Neuronal stem cell (in vitro differentiated cells): ENCODE data around the gene ALCAM.
"Not testable (repeated sequence)": the region's sequence is repeated elsewhere in the genome, so short reads cannot be mapped to it uniquely, and the experiment has no call there.

ENCODE experiments used
- DNase-seq: peaks from one replicate; pipeline ENCODE4 v3.0.0-alpha.2; 2013; ENCODE audit warnings: low spot score
- H2AFZ ChIP-seq: one replicate; pipeline ENCODE4 v1.6.1; 2013; ENCODE audit warnings: mild to moderate bottlenecking, low read length, inconsistent platforms
- H2AK5ac ChIP-seq: 2 replicates; pipeline ENCODE4 v1.6.1; 2013; ENCODE audit warnings: low read depth, mild to moderate bottlenecking, inconsistent platforms, low read length, moderate library complexity, mixed read lengths
- H2BK120ac ChIP-seq: 2 replicates; pipeline ENCODE4 v1.6.1; 2013; ENCODE audit warnings: low read depth, mild to moderate bottlenecking, inconsistent platforms, low read length, moderate library complexity, mixed read lengths
- H2BK12ac ChIP-seq: one replicate; pipeline ENCODE4 v1.6.1; 2013; ENCODE audit warnings: low read length, inconsistent platforms
- H2BK15ac ChIP-seq: 2 replicates; pipeline ENCODE4 v1.6.1; 2013; ENCODE audit warnings: mild to moderate bottlenecking, low read length, inconsistent platforms, mixed read lengths
- H2BK5ac ChIP-seq: one replicate; pipeline ENCODE4 v1.6.1; 2013; ENCODE audit warnings: inconsistent platforms, mild to moderate bottlenecking, low read length, moderate library complexity
- H3K14ac ChIP-seq: one replicate; pipeline ENCODE4 v1.6.1; 2013; ENCODE audit warnings: low read length, inconsistent platforms
- H3K18ac ChIP-seq: 2 replicates; pipeline ENCODE4 v1.6.1; 2013; ENCODE audit warnings: low read length, inconsistent platforms
- H3K23ac ChIP-seq: 2 replicates; pipeline ENCODE4 v1.6.1; 2013; ENCODE audit warnings: low read depth, mild to moderate bottlenecking, mixed read lengths, low read length, inconsistent platforms; ENCODE audit not compliant: poor library complexity
- H3K27ac ChIP-seq: replicated peaks from 3 replicates; pipeline ENCODE4 v1.5.1; 2013; ENCODE audit warnings: low read length, inconsistent platforms
- H3K27me3 ChIP-seq, 3 experiments: 2 replicates each; pipeline ENCODE4 v1.6.1; 2013; ENCODE audit warnings: low read length in 3 of 3, mild to moderate bottlenecking in 2 of 3, inconsistent platforms in 1 of 3, low read depth in 1 of 3, mixed read lengths in 1 of 3, moderate library complexity in 1 of 3; ENCODE audit not compliant: control insufficient read depth in 3 of 3, insufficient read depth in 3 of 3
- H3K36me3 ChIP-seq, 2 donors: replicated peaks in 1 of 2; 2 replicates each; pipeline ENCODE4 v1.6.1; 2013; ENCODE audit warnings: low read length in 2 of 2; ENCODE audit not compliant: control insufficient read depth in 2 of 2, insufficient read depth in 2 of 2
- H3K4ac ChIP-seq: 2 replicates; pipeline ENCODE4 v1.6.1; 2013; ENCODE audit warnings: inconsistent platforms, mild to moderate bottlenecking, low read length, moderate library complexity
- H3K4me1 ChIP-seq, 2 donors: 1 replicate in 1 of 2; 2 replicates in 1 of 2; pipeline ENCODE4 v1.6.1; 2013; ENCODE audit warnings: low read length in 2 of 2, low read depth in 1 of 2; ENCODE audit not compliant: control insufficient read depth in 2 of 2, insufficient read depth in 1 of 2
- H3K4me2 ChIP-seq: one replicate; pipeline ENCODE4 v1.6.1; 2013; ENCODE audit warnings: mild to moderate bottlenecking, low read length, inconsistent platforms; ENCODE audit not compliant: insufficient read depth, poor library complexity, severe bottlenecking
- H3K4me3 ChIP-seq, 2 donors: 2 replicates each; pipeline ENCODE4 v1.5.1; 2013; ENCODE audit warnings: low read length in 2 of 2, mild to moderate bottlenecking in 2 of 2, inconsistent platforms in 1 of 2, moderate library complexity in 1 of 2
- H3K79me1 ChIP-seq: one replicate; pipeline ENCODE4 v1.6.1; 2013; ENCODE audit warnings: low read depth, mild to moderate bottlenecking, inconsistent platforms, low read length, moderate library complexity
- H3K9ac ChIP-seq: one replicate; pipeline ENCODE4 v1.6.1; 2013; ENCODE audit warnings: mild to moderate bottlenecking, low read depth, low read length, inconsistent platforms; ENCODE audit not compliant: poor library complexity
- H3K9me3 ChIP-seq, 2 donors: replicated peaks in 1 of 2; 2 replicates each; pipeline versions ENCODE3 to v1.6.1; 2013; ENCODE audit warnings: low read length in 2 of 2, mild to moderate bottlenecking in 2 of 2, inconsistent platforms in 1 of 2, low read depth in 1 of 2, mixed read lengths in 1 of 2, moderate library complexity in 1 of 2; ENCODE audit not compliant: control insufficient read depth in 2 of 2, insufficient read depth in 1 of 2
- H4K8ac ChIP-seq: one replicate; pipeline ENCODE4 v1.6.1; 2013; ENCODE audit warnings: low read depth, mild to moderate bottlenecking, inconsistent platforms, low read length, moderate library complexity
- H4K91ac ChIP-seq: one replicate; pipeline ENCODE4 v1.6.1; 2013; ENCODE audit warnings: low read length, low read depth, mild to moderate bottlenecking, inconsistent platforms; ENCODE audit not compliant: poor library complexity
- WGBS, 2 donors: extraction: QIAGEN DNeasy Blood & Tissue Kit; methylation state at CpG; one replicate each; pipeline ENCODE4 v1.1.7; 2013; ENCODE audit warnings: missing lambda C conversion rate in 2 of 2, mixed read lengths in 1 of 2; ENCODE audit not compliant: insufficient read length in 2 of 2, insufficient replicate concordance in 1 of 2; ENCODE audit errors: extremely low coverage in 2 of 2; 5-methylcytosine and 5-hydroxymethylcytosine counted together

ALCAM gene

DNA sequence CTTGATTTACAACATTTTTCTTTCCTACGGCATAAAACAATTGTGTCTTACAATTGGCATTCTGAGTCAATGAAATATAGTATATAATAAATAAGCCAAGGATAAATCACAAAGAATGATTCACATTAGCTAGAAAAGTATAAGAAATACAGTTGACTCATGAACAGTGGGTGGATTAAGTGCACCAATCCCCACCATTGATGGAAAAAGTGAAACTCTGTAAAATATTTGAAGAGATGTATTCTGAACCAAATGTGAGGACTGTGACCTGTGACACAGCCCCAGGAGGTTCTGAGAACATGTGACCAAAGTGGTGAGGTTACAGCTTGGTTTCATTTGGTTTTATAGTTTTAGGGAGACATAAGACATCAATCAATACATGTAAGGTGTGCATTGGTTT lies 227.5 kb downstream of the ALCAM start:
- WGBS, 2 donors, result no CpG with 5 or more reads among the region's 1 CpG
- Histone ChIP-seq H2AK5ac (no peak overlapping the region), H3K4me2 (no peak overlapping the region), H3K27ac (no peak overlapping the region), H2BK5ac (no peak overlapping the region), H2AFZ (no peak overlapping the region), H3K4me1 (no peaks in the 10 kb centered on the region), H3K79me1 (no peaks in the 10 kb centered on the region), H2BK12ac (no peak overlapping the region), H3K4me3 (no peak overlapping the region), H3K14ac (no peak overlapping the region), H3K23ac (no peak overlapping the region), H3K9me3 (peaks cover 0 to 2% of the 10 kb centered on the region in 2 donors), H2BK15ac (no peak overlapping the region), H2BK120ac (no peak overlapping the region), H4K91ac (no peak overlapping the region), H4K8ac (no peak overlapping the region), H3K18ac (no peak overlapping the region), H3K36me3 (no peaks in the 10 kb centered on the region), H3K27me3 (no peaks in the 10 kb centered on the region), H3K4ac (no peak overlapping the region), H3K9ac (no peak overlapping the region)
- no peak for DNase-seq

DNA sequence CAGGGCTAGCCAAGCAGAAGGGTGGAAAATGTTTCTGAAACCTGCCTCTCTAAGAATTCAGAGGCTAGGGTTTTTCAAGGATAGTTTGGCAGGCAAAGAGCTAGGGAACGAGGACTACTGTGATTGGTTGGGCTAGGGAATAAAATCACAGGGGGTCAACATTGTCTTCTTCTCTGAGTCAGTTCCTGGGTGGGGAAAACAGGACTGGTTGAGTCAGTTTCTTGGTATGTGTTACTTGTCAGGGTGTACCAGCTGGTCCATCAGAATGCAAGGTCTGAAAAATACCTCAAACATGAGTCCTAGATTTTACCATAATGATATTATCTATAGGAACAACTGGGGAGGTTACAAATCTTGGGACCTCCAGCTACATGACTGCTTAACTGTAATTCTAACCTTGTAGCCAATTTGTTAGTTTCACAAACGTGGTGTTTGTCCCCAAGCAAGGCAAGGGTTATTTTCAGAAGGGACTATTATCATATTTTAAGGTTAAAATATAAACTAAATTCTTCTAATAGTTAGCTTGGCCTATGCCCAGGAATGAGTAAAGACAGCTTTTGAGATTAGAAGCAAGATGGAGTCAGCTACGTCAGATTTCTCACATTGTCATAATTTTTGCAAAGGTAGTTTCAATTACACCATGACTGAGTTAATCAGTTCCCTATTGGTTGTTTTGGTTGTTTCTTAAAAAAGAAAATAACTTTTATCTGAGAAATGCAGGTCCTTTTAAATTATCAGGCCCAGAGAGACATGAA lies 231.5 kb downstream of the ALCAM start:
- no peak for DNase-seq
- Histone ChIP-seq H3K27me3 (no peaks in the 10 kb centered on the region), H3K4me2 (no peak overlapping the region), H3K4ac (no peak overlapping the region), H2BK5ac (no peak overlapping the region), H3K9me3 (peaks cover 0 to 2% of the 10 kb centered on the region in 2 donors), H4K8ac (no peak overlapping the region), H3K4me3 (no peak overlapping the region), H3K36me3 (no peaks in the 10 kb centered on the region), H2AFZ (no peak overlapping the region), H3K18ac (no peak overlapping the region), H3K79me1 (no peaks in the 10 kb centered on the region), H3K4me1 (no peaks in the 10 kb centered on the region), H4K91ac (no peak overlapping the region), H2BK15ac (no peak overlapping the region), H2BK12ac (no peak overlapping the region), H2AK5ac (no peak overlapping the region), H3K9ac (no peak overlapping the region), H3K14ac (no peak overlapping the region), H3K27ac (no peak overlapping the region), H2BK120ac (no peak overlapping the region), H3K23ac (no peak overlapping the region)
- WGBS, 2 donors, result no CpG with 5 or more reads among the region's 3 CpGs

DNA sequence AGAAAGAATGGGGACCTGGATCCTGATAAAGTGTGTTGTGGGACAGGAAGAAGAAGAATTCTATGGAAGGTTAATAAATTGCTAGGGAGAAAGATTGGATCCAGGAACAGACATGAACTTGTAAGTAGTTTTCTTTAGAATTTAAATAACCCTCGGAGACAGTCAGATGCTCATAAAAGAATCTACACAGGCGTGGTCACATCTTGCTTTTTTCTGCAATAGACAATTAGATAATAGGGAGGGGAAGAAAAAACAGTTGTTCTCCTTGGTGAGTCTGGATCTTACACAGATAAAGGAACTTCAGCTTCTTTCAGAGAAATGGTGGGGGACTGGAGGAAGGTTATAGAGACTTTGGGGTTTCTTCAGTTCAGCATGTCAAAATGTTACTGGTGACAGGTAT lies 232.6 kb downstream of the ALCAM start:
- H2BK120ac ChIP-seq, result no peak overlapping the region
- no CpG with 5 or more reads among the region's 2 CpGs for WGBS, 2 donors
- no peak overlapping the region for H4K91ac ChIP-seq
- no peak overlapping the region for H2BK12ac ChIP-seq
- H3K4ac ChIP-seq, result no peak overlapping the region
- no peak overlapping the region for H2BK15ac ChIP-seq
- no peak overlapping the region for H3K4me2 ChIP-seq
- H3K4me3 ChIP-seq, result no peak overlapping the region
- H3K4me1 ChIP-seq, result no peaks in the 10 kb centered on the region
- no peak overlapping the region for H3K18ac ChIP-seq
- no peak overlapping the region for H3K9ac ChIP-seq
- H2BK5ac ChIP-seq, result no peak overlapping the region
- no peaks in the 10 kb centered on the region for H3K9me3 ChIP-seq
- no peak overlapping the region for H3K27ac ChIP-seq
- no peak overlapping the region for H4K8ac ChIP-seq
- H3K27me3 ChIP-seq, result no peaks in the 10 kb centered on the region
- DNase-seq, result no peak
- H3K14ac ChIP-seq, result no peak overlapping the region
- no peaks in the 10 kb centered on the region for H3K36me3 ChIP-seq
- H3K23ac ChIP-seq, result no peak overlapping the region
- no peak overlapping the region for H2AFZ ChIP-seq
- no peaks in the 10 kb centered on the region for H3K79me1 ChIP-seq
- H2AK5ac ChIP-seq, result no peak overlapping the region

DNA sequence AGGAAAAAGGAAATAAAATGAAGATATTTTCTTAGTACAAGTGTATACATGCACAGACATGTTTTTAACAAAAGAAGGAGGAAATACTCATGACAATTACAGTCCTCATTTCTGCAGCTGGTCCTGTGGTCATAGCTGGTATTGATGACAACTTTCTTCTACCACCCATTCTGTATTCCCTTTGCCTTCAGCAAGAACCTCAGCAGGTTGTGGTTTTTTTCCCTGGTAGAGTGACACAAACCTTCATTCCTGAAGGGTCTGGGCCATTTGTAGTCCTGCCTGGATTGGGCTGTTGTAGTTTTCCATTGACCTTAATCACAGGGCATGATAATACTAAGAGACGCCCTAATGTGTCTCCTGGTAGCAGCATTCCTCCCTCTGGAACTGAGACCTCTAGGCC lies 235.0 kb downstream of the ALCAM start:
- not testable (repeated sequence) for H3K4ac ChIP-seq, H2AK5ac ChIP-seq, H3K36me3 ChIP-seq, H4K91ac ChIP-seq, H3K27me3 ChIP-seq, H2BK120ac ChIP-seq, H2AFZ ChIP-seq, H3K4me2 ChIP-seq, H3K18ac ChIP-seq, H3K9ac ChIP-seq, H3K27ac ChIP-seq, H3K4me1 ChIP-seq, H3K79me1 ChIP-seq, DNase-seq, H2BK12ac ChIP-seq, H3K23ac ChIP-seq, H4K8ac ChIP-seq, H3K9me3 ChIP-seq, H3K14ac ChIP-seq, H2BK5ac ChIP-seq, H3K4me3 ChIP-seq, H2BK15ac ChIP-seq
- WGBS, 2 donors, result no CpG with 5 or more reads among the region's 1 CpG
